SKM-1 (cell line): ENCODE measurements around the gene HOXB5.

ENCODE experiments used
- DNase-seq: peaks from one replicate; lab custom pipeline; 2025; ENCODE audit not compliant: unreplicated experiment; lab: John Stamatoyannopoulos, UW

HOXB5 gene

DNA sequence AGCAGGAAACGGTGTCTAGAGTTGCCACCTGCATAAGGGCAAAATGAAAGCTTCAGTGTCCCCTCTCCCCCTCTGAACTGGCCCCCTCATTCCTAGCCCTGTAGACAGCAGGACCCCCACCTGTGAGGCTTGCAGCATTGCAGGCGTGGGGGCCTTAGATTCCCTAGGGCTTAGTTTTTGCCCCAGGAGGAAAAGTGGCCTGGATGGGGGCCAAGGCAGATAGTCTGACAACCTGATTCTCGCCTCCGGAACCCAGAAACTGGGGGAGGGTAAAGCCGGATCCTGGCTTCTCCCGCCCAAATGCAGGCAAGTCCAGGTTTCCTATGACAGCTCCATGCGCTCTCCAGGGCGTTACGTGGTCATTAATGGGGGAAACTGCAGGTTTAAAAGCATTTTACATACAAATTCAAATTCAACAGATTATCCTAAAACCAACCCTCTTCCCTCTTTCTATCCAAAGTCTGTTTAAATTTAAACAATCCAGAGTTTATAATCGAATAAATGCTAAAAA is 11.9 kb upstream of the HOXB5 start:
- no peak for DNase-seq

DNA sequence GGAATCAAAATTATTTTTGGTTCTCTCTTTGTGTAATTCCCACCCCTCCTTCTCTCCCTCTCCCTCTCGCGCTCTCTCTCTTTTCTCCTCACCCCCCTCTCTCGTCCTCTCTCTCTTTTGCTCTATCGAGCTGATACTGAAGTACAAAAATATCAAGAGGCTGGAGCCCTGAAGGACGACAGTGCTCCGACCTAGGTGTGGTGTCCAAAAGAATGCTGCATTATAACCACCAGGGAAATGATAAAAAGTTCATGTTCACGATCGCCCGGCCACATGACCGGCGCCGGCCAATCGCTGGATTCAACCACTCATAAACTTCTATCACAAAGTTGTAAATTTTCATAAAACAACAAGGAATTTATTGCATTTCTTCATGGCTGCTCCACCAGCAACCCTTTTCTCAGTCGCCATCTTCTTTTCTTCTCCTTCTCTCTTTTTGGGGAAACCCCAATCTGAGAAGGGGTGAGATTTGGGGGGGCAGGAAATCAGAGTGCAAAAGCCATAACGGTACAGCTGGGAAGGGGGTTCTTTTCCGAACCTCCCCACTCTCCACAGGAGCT is 11.3 kb upstream of the HOXB5 start, which contains the start of gene HOXB6:
Gene HOXB6 (minus strand): TSS at position 217 of the 560 bp plus-strand sequence. CDS start 6,836 bp downstream, outside the sequence.
- no peak for DNase-seq

DNA sequence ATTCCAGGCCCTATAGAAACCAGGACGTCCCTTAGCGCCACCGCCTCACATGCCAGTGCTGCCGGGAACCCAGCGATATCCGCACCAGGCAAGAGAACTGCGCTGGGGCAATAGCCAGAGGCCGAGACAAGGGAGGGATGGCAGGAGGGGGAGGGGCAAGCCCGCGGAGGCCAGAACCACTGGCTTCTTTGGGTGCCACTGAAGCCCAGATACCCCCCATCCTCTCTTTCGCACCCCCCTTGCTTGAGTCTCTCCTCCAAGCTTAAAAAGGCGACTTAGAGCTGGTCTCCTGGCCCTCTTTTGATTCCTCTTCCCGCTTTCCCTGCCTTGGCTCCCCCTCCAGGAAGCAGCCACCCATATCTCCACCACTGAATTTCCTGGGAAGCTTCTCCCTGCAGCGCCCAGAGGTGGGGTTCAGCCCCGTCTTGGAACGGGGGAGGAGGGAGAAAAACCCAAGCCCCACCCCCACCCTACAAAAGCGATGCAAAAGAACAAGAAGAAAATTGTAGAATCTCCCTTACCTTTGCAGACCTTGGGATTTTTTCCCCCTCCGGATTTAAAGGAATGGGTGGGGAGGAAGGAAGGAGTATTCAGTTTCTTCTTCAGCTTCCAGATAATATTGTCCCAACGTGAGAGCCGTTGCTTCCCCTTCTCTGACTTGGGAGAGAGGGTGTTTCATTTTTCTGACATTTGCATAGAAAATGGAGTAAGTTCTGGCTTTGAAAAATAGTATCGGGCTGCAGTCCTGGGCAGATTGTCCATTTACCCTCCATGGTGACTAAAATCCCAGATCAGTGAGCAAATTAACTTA is 10.6 kb upstream of the HOXB5 start:
- DNase-seq: no peak

DNA sequence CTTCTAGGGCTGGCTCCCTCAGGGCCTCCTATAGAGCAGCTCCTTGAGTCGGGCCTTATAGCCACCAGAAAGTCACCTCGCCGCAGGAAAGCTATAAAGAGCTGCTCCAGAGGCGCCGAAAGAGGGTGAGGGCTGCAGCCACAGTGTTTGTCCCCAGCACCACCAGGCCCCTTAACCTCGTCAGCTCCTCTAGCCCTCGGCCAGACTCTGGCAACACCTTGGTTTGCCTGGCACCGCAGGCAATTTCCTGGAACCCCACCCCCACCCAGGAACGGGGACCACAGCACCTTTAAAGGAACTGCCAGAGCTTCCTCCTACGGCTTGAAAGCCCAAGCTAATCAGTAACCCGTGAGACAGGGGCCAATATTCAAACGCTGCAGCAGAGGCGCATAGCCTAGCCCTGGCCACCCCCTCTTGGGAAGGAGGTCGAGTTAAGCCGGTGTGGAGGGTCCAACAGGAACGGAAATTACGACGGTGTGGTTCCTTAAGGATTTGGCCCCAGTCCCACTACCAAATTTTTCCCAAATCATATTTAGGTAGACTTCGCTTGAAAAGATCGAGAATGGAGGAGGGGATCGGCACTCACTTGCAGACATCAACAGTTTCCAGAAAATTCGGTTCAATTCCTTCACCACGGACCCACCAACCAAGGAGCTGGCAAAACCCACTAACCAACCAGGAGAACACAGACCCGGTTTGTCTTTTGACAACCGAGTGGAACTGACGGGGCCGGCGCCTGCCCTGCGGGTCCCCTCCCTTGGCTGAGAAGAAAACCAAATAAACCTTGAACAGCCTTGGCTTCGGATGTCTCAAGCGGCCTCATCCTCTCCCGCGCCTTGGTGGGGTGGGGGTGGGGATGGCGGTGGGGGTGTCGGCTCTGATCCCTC is 8.2 kb upstream of the HOXB5 start:
- no peak for DNase-seq

DNA sequence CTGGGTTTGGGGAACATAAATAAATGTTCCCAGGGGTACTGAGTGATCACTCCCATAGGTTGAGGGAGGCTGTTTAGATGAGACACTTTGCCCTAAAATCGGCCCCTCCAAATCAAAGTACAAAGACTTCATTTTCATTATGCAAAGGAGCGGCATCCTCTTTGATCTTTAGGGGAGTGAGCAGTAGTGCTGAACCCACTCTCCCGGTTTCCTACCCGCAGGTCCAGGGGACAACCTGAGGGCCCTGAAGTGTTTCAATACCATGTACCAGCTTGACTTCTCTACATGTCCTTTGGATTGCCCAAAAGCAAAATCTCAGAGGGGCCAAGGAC is 7.6 kb upstream of the HOXB5 start:
- no peak for DNase-seq

DNA sequence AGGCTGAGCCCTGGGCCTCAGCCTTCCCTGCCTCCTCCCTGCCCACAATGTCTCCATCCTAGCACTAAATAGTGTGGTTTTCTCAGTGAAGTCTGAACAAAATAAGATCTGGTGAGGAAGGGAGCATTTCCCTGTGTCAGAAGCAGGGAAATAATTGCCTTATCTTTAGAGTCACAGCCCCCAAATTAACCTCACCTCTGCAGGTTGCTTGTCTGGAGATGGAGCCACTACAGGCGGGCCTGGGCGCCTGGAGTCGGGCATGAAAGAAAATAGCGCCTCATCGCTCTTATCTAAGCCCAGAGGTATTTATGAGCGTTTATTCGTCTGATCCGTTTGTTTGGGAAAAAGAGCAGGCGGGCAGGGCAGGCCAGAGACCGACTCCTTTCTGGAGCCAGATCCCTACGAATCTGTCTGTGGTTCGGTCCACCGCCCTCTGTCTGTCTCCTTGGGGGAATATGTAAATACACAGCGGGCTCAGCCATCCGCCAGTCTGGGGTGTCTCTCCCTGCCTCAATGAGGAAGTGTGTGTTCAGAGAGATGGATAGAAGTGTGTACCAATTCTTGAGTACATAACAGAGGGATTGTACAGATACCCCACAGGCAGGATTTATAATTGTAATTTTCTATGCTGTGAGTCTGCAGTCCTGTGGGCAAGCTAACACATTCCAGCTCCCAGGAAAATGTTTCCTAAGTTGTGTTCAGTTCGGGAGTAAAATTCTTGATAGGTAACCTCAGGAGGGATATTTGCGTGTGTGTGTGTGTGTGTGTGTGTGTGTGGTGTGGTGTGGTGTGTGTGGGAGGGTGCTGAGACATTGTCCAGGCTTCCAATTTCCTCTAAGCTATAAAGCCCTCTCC is 6.9 kb upstream of the HOXB5 start:
- DNase-seq: no peak

DNA sequence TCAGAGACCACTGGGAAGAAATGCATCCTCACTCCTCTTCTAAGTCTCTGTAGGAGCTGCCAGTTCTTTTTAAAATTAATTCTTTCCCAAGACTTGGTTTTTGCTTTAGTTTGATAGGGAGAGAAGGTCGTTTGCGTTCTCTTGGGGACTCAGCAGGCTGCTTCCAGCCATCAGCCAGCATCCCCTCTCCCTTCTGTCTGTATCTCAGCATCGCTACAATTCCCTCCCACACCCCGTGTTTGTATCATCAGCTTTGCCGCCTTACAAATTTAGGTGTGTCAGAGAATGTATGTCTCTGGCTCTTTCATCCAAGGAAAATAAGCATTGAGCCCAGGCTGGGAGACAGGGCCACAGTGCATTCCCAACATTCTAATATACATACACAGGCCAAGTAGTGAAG is 5.8 kb upstream of the HOXB5 start:
- no peak for DNase-seq

DNA sequence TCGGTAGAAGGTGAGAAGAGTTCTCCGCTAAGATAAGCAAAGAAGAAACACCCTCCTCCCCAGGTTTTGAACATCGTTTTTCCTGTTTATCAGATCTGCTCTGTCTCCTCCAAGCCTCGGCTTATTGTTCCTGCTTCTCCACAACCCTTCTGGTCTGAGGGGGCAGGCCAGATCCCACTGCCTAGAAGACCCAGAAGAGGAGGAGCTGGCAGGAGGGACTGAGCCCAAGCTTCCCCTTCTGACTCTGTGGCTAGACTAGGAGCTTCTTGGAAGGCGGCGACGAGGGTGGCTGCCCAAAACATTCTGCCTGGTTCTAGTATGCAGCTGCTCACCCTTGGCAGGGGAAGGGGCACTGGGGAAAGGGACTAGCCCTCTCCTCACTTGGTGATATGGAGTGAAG is 5.2 kb upstream of the HOXB5 start:
- no peak for DNase-seq

DNA sequence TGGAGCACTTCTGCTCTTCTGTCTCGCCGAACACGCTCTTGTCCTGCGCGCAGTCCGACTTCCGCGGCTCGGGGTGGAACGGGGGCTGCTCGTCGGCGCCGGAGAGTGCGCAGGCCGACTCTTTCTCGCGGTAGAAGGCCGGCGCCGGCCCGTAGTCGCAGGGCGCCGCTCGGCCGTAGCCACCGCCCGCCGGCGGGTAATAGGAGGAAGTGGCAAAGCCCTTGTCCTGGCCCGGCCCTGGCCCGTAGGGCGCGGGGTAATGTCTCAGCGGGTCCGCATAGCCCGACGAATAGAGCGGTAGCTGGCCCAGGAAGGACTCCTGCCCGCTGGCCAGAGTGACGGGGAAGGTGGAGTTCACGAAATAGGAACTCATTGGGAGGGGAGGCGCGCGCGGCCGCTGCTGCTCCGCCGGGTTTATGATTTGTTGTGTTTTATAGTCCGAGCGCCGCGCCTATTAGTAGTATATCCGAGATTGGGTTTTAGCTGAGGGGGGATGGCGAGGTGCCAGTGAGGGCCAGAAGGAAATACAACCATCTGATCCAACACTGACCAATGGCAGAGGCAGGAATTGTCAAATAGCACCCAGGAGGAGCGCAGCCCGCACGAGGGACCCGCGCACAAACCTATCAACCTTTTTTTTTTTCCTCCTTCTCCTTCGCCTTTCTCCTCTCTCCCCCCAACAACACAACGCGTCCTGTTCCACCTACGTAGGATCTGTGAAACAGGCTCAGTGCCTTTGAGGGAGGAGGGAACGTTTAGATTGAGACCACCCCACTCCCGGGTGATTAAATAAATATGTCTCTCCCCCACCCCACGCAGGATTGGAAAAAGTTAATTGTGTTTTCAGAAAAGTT is 4.4 kb upstream of the HOXB5 start:
- DNase-seq: no peak

DNA sequence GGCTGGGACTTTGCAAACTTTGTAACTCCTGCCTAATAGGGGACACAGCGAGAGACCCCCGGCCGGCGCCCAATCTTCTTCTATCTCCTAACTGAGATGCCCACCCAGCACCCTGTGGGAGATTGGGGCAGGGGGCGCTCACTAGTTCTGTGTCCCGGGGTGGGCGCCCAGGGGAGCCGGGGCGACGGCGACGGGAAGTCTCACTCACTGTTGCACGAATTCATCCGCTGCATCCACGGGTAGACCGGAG is 3.9 kb upstream of the HOXB5 start:
- DNase-seq: no peak

DNA sequence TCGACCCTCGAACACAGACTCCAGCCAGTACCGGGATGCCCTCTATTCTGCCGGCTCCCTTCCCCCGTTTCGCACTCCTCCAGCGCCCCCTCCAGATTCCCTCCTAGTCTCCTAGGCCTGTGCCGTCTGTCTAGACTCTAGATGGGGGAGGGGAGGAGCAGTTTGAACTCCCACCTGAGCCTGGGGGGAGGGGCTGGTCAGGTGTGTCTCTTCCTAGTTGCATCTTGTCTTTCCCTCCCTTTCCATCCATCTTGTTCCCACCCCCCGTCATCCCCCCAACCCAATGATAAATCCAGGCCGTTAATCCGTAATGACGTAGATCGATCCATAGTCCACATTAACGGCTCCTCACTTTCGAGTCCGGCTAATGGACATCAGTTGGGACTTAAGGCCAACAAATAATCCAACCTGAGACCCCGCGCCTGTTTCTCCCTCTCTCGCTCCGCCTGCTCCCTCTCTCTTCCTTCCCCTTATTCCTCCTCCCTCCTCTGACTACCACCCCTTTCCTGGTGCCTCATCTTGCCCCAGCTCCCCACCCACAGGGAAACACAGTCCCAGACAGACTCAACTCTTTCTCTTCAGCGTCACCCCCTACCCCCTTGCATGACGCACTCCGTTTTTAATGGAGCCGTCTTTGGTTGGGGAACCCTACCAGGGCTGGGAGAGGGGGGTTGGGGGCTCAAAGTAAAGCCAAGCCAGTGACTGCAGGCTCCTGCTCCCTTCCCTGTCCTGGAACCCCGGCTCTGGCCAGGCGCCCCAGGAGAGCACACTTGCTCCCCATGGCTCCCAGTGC is 3.4 kb upstream of the HOXB5 start:
- no peak for DNase-seq

DNA sequence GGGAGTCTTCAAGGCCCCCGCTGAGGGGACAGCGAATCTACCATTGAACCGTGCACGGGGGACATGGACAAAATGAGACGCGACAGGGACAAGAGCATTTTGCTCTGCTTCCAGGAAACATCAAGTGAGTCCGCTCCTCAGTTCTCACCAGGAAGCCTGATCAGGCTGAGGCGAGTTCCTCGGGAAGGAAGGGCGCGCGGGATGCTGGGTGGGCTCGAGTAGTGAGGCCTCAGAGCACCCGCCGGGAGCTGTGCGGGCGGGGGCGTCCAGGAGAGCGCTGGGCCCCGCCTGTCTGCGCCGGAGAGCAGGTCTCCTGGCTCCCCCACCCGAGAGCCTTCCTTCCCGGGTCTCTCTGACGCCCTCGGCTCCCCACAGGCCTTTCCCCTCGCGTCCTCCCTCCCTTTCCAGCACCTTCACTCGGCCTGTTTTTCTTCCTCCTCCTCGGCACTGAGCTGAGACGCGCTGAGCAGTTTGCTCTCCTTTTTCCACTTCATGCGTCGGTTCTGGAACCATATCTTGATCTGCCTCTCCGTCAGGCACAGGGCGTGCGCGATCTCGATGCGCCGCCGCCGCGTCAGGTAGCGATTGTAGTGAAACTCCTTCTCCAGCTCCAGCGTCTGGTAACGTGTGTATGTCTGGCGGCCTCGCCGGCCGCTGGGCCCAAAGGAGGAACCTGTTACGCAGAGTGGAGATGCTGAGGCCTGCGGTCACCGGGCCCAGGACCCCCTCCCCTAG is 2.6 kb upstream of the HOXB5 start:
- DNase-seq: no peak

DNA sequence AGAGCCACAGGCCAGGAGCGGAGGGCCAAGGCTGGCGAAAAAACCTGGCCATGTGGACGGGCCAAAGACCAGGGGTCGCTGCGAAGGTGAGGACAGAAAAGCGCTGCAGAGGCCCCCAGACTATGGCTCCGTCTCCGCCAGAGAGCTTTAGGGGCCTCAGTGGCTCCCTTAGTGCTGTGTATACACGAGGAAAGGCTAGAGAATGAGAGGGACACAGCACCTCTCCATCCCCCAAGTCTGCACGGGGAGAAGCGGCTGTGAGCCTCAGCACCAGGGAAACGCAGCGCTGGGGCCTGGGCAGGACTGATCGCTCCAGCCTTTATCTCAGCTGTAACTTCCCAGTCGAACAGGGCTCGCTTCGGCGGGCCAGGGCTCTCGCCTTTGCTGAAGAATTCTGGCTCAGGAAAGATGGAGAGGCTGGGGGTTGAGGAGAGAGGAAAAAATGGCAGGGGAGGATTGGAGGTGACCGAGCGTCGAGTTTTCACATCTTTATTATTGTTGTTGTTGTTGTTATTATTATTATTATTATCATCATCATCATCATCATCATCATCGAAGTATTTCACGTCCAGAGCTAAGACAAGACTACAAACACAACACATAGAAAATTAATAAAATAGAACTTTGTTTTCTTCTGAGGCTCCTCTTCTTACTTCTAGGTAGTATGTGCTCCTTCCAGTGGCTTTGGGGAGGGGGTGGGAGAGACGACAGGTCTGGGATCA is 1.9 kb upstream of the HOXB5 start:
- DNase-seq: no peak

DNA sequence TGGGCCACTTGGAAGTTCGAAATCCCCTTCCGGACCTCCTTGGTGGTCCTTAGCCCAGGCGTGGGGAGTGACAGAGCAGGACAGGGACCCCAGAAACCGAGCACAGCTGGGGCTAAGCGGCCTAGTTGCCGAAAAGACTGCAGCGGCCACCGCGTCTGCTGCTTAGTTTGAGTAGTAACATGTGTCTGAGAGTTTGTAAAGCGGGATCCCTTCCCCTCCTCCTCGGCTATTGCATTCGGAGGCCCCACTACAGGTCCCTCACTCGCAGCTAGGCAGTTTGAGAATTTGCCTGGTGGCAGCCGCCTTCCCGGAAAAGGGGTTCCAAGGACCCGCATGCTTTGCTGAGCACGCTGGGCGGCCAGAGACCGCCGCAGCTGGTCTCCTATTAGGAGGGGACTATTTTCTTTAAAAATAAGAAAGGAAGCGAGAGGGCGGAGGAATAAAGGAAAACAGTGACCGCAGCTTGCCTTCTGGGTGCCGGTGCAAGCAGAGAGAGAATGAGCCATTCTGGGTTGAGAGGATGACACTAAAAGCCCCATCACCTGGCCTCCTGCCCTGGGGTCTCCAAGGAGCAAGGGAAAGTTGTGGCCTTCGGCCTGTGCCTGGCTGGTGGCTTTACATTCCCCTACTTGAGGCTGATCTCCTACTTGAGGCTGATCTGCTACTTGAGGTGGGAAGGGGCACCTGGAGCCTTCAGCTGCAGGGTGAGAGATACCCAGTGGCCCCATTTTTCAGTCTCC is 1.1 kb upstream of the HOXB5 start:
- DNase-seq: no peak

DNA sequence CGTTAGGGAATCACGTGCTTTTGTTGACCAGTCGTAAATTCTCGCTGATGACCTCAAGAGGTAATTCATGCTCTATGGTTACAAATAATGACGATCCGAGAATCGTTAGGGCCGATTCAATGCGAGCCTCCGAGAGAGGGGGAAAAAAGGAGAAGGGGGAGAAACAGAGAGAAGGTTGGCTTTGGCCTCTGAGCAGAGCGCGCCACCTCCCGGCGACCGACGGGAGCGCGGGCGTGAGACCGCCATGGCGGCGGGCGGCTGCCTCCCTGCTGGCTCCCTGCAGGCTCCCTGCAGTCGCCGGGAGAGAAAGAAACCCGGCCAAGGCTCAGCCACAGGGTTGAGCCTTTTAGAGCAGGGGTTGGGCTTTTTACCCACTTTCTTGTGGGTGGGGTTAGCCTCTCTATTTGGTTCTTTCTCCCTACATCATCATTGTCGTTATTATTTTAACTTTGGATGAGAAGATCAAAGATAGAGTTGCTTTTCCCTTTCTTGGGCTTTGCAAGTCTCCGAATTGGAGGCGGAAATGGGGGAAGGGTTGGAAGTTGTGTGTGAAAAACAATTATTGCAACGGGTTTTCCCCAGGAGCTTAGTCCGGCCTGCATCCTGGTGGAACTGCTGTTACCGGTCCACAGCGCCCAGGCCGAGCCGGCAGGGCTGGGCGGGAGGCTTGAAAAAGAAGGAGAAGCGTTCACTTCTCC is 410 bp upstream of the HOXB5 start:
- DNase-seq: peak; percentile 42

DNA sequence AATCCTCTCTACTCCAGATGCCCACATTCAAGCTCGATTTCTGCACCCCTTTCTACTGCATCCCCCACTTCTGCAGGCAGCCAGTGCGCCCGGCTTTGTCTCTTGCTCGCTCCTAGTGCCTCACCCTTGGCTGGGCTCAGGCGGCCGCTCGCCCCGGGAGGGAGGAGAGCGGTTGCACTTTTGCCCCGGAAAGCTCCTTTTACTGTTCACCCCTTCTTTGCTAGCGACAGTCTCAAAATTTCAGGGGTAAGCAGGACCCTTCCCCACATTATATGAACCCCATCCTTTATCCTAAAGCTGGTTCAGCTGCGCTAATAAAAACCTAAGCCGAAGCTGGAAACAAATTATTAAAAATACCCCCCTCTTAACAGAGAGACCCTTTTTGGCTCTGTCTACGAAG is 1.0 kb downstream of the HOXB5 start:
- DNase-seq: no peak

DNA sequence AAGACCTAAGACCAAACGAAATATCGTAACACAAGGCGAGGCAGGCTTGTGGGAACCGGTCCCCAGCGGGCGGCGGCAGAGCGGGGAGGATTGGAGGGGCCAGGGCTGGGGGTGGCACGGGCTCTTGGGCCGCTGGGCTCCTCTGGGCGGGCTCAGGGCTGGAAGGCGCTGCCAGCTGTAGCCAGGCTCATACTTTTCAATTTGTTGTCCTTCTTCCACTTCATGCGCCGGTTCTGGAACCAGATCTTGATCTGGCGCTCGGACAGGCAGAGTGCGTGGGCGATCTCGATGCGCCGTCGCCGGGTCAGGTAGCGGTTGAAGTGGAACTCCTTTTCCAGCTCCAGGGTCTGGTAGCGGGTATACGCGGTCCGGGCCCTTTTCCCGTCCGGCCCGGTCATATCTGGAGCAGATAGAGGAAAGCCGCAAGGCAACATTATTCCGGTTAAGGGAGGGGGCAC is 1.5 kb downstream of the HOXB5 start:
- DNase-seq: no peak
